Measurements from ENCODE around the gene CHST3.

CHST3 gene

DNA sequence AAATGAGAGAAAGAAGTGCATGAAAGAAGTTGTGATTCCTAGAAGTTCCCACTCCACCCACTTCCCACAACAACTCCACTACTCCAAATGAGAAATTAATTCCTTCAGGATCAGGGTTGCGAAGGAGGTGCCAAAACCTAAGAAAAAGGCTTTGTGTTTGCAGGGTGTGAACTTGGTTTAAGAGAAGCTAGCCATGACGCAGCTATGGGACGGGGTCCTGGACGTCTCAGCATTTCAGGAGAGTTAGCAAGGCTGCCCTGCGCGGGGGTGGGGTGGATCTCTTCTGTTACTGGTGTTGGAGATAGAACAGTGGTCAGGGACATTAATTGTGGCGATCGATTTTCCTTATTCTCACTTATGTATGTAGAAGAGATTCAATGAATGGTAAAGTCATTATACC, 61.2 kb downstream of the CHST3 start:
- no peaks in the 10 kb centered on the region for H3K36me3 ChIP-seq (ENCODE audit: insufficient read depth)
- H3K9ac ChIP-seq = no peak overlapping the region
- H2AFZ ChIP-seq (ENCODE audit: low read depth) = no peak overlapping the region
- H3K4me2 ChIP-seq = no peak overlapping the region
- H3K27me3 ChIP-seq (ENCODE audit: insufficient read depth, low read depth) = no peaks in the 10 kb centered on the region; the same call in 1 of the 2 replicates
- no peaks in the 10 kb centered on the region for H3K4me1 ChIP-seq (ENCODE audit: low read depth, poor library complexity, severe bottlenecking)
- H4K20me1 ChIP-seq (ENCODE audit: insufficient read depth) = no peaks in the 10 kb centered on the region
- no peak overlapping the region for H3K4me3 ChIP-seq (IDR thresholded peaks at IDR 0.05; ENCODE audit: insufficient read depth, low read depth, low read length)
- no peaks in the 10 kb centered on the region for H3K79me2 ChIP-seq (ENCODE audit: insufficient read depth, low read depth)
- no peak for TF ChIP-seq CTCF (conservative IDR thresholded peaks at IDR 0.05; ENCODE audit: low read depth, low read length)
- no peak overlapping the region for H3K27ac ChIP-seq

GRCh38 chr10:72025832-72026231, 61.6 kb downstream of the CHST3 start:
- no peak overlapping the region for H3K27ac ChIP-seq
- TF ChIP-seq CTCF (conservative IDR thresholded peaks at IDR 0.05; ENCODE audit: low read depth, low read length) = no peak
- H3K27me3 ChIP-seq (ENCODE audit: insufficient read depth, low read depth) = no peaks in the 10 kb centered on the region; the same call in 1 of the 2 replicates
- H3K4me2 ChIP-seq = no peak overlapping the region
- H3K9ac ChIP-seq = no peak overlapping the region
- H2AFZ ChIP-seq (ENCODE audit: low read depth) = no peak overlapping the region
- H3K36me3 ChIP-seq (ENCODE audit: insufficient read depth) = no peaks in the 10 kb centered on the region
- no peaks in the 10 kb centered on the region for H3K4me1 ChIP-seq (ENCODE audit: low read depth, poor library complexity, severe bottlenecking)
- no peak overlapping the region for H3K4me3 ChIP-seq (IDR thresholded peaks at IDR 0.05; ENCODE audit: insufficient read depth, low read depth, low read length)
- no peaks in the 10 kb centered on the region for H4K20me1 ChIP-seq (ENCODE audit: insufficient read depth)
- H3K79me2 ChIP-seq (ENCODE audit: insufficient read depth, low read depth) = no peaks in the 10 kb centered on the region

DNA sequence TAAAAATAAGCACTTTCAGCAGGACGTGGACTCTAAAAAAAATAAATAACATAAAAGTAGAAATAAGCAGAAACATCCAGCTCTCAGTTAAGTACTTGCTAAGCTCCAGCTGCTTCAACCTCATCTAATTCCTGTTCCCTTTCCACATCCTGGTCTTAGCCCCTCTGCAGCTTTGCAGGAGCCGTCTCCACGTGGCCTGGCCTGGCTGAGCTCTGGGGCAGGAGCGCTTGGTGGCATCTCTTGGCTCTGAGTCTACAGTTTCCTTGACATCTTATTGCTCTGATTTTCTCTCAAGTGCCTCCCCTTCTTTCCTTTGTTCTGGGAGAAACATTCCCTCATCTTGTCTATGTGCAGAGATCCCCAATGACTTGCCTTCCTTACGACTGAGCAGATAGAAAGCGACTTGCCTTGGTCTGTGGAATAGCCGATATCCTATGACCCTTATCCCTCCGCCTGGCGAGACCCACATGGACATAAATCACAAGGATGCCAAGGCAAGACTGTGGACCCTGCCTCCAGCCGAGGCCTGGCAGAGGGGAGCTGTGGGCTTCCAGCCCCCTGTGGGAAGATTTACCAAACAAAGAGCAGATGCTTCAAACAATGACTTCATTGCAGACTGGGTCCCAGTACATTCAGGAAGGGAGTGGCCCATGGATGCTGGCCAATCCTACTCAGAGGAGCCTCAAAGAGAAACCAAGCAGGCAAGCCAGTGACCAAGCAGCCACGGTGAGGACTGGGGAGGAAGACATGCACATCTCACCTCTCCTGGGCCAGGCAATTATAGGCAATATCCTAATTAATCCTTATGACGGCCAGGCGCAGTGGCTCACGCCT, 62.3 kb downstream of the CHST3 start:
- no peaks in the 10 kb centered on the region for H3K79me2 ChIP-seq (ENCODE audit: insufficient read depth, low read depth)
- TF ChIP-seq CTCF (conservative IDR thresholded peaks at IDR 0.05; ENCODE audit: low read depth, low read length) = no peak
- no peak overlapping the region for H3K4me3 ChIP-seq (IDR thresholded peaks at IDR 0.05; ENCODE audit: insufficient read depth, low read depth, low read length)
- no peaks in the 10 kb centered on the region for H3K36me3 ChIP-seq (ENCODE audit: insufficient read depth)
- H4K20me1 ChIP-seq (ENCODE audit: insufficient read depth) = no peaks in the 10 kb centered on the region
- H3K27ac ChIP-seq = no peak overlapping the region
- no peaks in the 10 kb centered on the region; the same call in 1 of the 2 replicates for H3K27me3 ChIP-seq (ENCODE audit: insufficient read depth, low read depth)
- no peak overlapping the region for H3K9ac ChIP-seq
- H2AFZ ChIP-seq (ENCODE audit: low read depth) = no peak overlapping the region
- no peak overlapping the region for H3K4me2 ChIP-seq
- no peaks in the 10 kb centered on the region for H3K4me1 ChIP-seq (ENCODE audit: low read depth, poor library complexity, severe bottlenecking)

- Histone ChIP-seq H4K20me1 (ENCODE audit: insufficient read depth) (no peaks in the 10 kb centered on the region), H3K4me1 (ENCODE audit: low read depth, poor library complexity, severe bottlenecking) (no peaks in the 10 kb centered on the region), H3K27me3 (ENCODE audit: insufficient read depth, low read depth) (no peaks in the 10 kb centered on the region; the same call in 1 of the 2 replicates), H3K79me2 (ENCODE audit: insufficient read depth, low read depth) (no peaks in the 10 kb centered on the region), H3K9ac (no peak overlapping the region), H3K4me2 (no peak overlapping the region), H3K4me3 (IDR thresholded peaks at IDR 0.05; ENCODE audit: insufficient read depth, low read depth, low read length) (no peak overlapping the region), H3K27ac (no peak overlapping the region), H2AFZ (ENCODE audit: low read depth) (no peak overlapping the region), H3K36me3 (ENCODE audit: insufficient read depth) (no peaks in the 10 kb centered on the region)
- TF ChIP-seq CTCF (conservative IDR thresholded peaks at IDR 0.05; ENCODE audit: low read depth, low read length) = no peak
These were observed 63.3 kb downstream of the CHST3 start for GRCh38 chr10:72027498-72027897.
